ENCODE data around the gene STAP2.

DNA sequence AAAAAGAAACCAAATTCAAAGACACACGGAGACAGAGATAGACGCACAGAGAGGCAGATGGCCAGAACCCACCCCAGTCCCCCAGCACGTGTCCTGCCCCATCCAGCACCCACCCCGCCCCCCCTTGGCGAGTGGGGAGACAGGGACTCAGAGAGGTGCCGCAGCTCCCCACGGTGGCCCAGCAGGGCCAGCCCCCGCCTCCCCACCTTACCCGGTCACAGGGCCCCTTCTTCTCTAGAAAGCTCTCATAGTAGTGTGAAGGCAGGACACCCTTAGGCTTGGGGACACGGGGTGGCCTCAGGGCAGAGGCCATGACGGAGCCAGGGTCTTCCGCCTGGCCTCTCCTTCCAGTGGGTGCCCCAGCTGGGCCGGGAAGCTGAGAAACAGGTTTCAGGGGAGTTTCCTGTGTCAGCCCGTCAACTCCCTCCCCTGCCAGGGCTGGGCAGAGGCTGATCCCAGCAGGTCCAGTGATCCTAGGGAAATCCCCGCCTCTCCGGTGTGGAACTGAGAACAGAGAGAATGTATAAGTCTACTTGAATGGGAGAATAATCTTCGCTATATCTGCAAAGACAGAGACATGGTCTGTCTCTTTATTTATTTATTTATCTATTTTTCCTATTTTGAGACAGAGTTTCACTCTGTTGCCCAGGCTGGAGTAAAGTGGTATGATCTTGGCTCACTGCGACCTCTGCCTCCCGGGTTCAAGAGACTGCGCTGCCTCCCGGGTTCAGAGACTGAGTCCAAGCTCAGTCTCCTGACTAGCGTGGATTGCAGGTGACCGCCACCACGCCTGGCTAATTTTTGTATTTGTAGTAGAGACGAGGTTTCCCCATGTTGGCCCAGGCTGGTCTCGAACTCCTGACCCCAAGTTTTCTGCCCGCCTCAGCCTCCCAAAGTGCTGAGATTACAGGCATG, at the start of gene STAP2:
- no peak for TF ChIP-seq EP300 (IDR thresholded peaks at IDR 0.05)
- TF ChIP-seq, protein P1, sequence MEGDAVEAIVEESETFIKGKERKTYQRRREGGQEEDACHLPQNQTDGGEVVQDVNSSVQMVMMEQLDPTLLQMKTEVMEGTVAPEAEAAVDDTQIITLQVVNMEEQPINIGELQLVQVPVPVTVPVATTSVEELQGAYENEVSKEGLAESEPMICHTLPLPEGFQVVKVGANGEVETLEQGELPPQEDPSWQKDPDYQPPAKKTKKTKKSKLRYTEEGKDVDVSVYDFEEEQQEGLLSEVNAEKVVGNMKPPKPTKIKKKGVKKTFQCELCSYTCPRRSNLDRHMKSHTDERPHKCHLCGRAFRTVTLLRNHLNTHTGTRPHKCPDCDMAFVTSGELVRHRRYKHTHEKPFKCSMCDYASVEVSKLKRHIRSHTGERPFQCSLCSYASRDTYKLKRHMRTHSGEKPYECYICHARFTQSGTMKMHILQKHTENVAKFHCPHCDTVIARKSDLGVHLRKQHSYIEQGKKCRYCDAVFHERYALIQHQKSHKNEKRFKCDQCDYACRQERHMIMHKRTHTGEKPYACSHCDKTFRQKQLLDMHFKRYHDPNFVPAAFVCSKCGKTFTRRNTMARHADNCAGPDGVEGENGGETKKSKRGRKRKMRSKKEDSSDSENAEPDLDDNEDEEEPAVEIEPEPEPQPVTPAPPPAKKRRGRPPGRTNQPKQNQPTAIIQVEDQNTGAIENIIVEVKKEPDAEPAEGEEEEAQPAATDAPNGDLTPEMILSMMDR (IDR thresholded peaks at IDR 0.05) = no peak

Measured in suprapubic skin (tissue), 3 donors.